Prostate gland (tissue), 2 donors: Measurements from ENCODE around the gene ITPR2. TPM values are rescaled to one million over a fixed set of nuclear protein-coding genes. Genes with fewer than 3 reads are reported as not detected.
A peak's percentile ranks its signal among the peaks of the same experiment; 100 is the strongest.

Experiments
- DNase-seq: peaks from one replicate; pipeline ENCODE4 v3.0.0-alpha.2; 2019; ENCODE audit warnings: low spot score
- H3K27ac ChIP-seq, 2 donors: fragments of 200-600 bp; sonication (generic); 2 replicates each; pipeline ENCODE4 v1.5.1; 2017 to 2019
- H3K27me3 ChIP-seq: fragments of 200-600 bp; sonication (generic); replicated peaks from 2 replicates; pipeline ENCODE4 v1.5.1; 2019; ENCODE audit not compliant: insufficient read depth
- H3K36me3 ChIP-seq, 2 donors: fragments of 200-600 bp; sonication (generic); 1 replicate in 1 of 2; 2 replicates in 1 of 2; pipeline versions ENCODE4 v1.5.1 to v1.8.1; 2017 to 2019
- H3K4me1 ChIP-seq: fragments of 200-600 bp; sonication (generic); replicated peaks from 2 replicates; pipeline ENCODE4 v1.5.1; 2019
- H3K4me3 ChIP-seq, 2 donors: fragments of 200-600 bp; sonication (generic); 2 replicates each; pipeline ENCODE4 v1.5.1; 2017 to 2019
- H3K9me3 ChIP-seq: fragments of 200-600 bp; sonication (generic); 2 replicates; pipeline ENCODE4 v1.5.1; 2017
- CTCF ChIP-seq, 4 experiments: fragments of 200-600 bp in 2 of 4; fragments of 450-650 bp in 2 of 4; sonication (generic) in 2 of 4; IDR thresholded peaks; 1 replicate in 3 of 4; 2 replicates in 1 of 4; pipeline ENCODE4 v1.5.1; 2016 to 2019; ENCODE audit warnings: antibody characterized with exemption in 4 of 4, mild to moderate bottlenecking in 2 of 4, moderate library complexity in 2 of 4
- POLR2A ChIP-seq: fragments of 450-650 bp; IDR thresholded peaks from one replicate; pipeline ENCODE4 v1.6.1; 2016; ENCODE audit warnings: antibody characterized with exemption, mild to moderate bottlenecking
- POLR2AphosphoS5 ChIP-seq: sonication (generic); formaldehyde crosslinking; IDR thresholded peaks from one replicate; pipeline ENCODE4 v1.6.1; 2017; ENCODE audit warnings: antibody characterized with exemption
- WGBS: methylation state at CpG from one replicate; pipeline ENCODE4 v1.1.5; 2018; 5-methylcytosine and 5-hydroxymethylcytosine counted together
- intact Hi-C: fragments of 100-400 bp; cut with DNase I; formaldehyde crosslinking; loops from one replicate; pipeline ENCODE4 v1.14.2; 2022
- small RNA-seq, 2 donors: library from RNA; depleted of rRNA; stranded (forward); fragments of <200 nt; gene quantifications; one replicate each; pipeline ENCODE3, GENCODE V24; 2016
- total RNA-seq, 2 donors: library from RNA; depleted of rRNA; stranded (reverse); fragments of >200 nt; gene quantifications; one replicate each; pipeline ENCODE4 v1.1.0, GENCODE V29; 2016

Gene ITPR2
- total RNA-seq, 2 donors from 2014 or later, result 30.0 to 44.4 TPM

- WGBS, result 95% methylated on average over 1 of the region's 1 CpG
- Histone ChIP-seq H3K27me3 (no peaks in the 10 kb centered on the region), H3K27ac (no peak overlapping the region), H3K36me3 (no peaks in the 10 kb centered on the region), H3K4me1 (no peaks in the 10 kb centered on the region), H3K4me3 (no peak overlapping the region), H3K9me3 (no peaks in the 10 kb centered on the region)
- TF ChIP-seq POLR2AphosphoS5 (no peak), POLR2A (no peak), CTCF (IDR thresholded peaks at IDR 0.05) (no peak)
- intact Hi-C loops, result no loop called here
- DNase-seq, result no peak
These were observed 540.4 kb downstream of the ITPR2 start for GRCh38 chr12:26292596-26292995.

- Histone ChIP-seq H3K4me3 (no peak overlapping the region), H3K36me3 (no peaks in the 10 kb centered on the region), H3K9me3 (no peaks in the 10 kb centered on the region), H3K4me1 (no peaks in the 10 kb centered on the region), H3K27me3 (no peaks in the 10 kb centered on the region), H3K27ac (no peak overlapping the region)
- 85% methylated on average over 2 of the region's 2 CpGs for WGBS
- DNase-seq, result no peak
- no peak for TF ChIP-seq CTCF (IDR thresholded peaks at IDR 0.05)
- intact Hi-C loops, result no loop called here
These were observed 542.4 kb downstream of the ITPR2 start for GRCh38 chr12:26290565-26290964.

GRCh38 chr12:26287671-26288381 lies 545.2 kb downstream of the ITPR2 start:
- Histone ChIP-seq H3K27ac (peak overlapping the region; percentile 5 to 45), H3K36me3 (no peaks in the 10 kb centered on the region), H3K4me3 (no peak overlapping the region), H3K27me3 (no peaks in the 10 kb centered on the region), H3K9me3 (no peaks in the 10 kb centered on the region), H3K4me1 (no peaks in the 10 kb centered on the region)
- TF ChIP-seq POLR2AphosphoS5 (peak; percentile 43), CTCF (IDR thresholded peaks at IDR 0.05) (no peak), POLR2A (peak; percentile 8)
- whole genome bisulfite sequencing, result 39% methylated on average over 14 of the region's 14 CpGs
- intact Hi-C loops, result no loop called here
- peak; percentile 52 for DNase-seq

Small RNAs within 50 kb of the gene (small RNA-seq; reads per million reads assigned to genes)
- gene RNA5SP354, result 0 reads per million in 2 donors

Other genes starting within 250 kb of the ITPR2 start
- gene INTS13, start 104.8 kb upstream of the ITPR2 start, total RNA-seq, result 10 to 100 TPM; 22.1 to 23.5 TPM
- gene FGFR1OP2, start 105.3 kb upstream of the ITPR2 start, total RNA-seq, result 10 to 100 TPM; 45.0 to 64.4 TPM
- 100 to 1,000 TPM in 1 of 2 donors, 10 to 100 TPM in 1; 94.5 to 132 TPM for gene TM7SF3, start 181.2 kb upstream of the ITPR2 start, total RNA-seq
- gene MED21, start 189.4 kb upstream of the ITPR2 start, total RNA-seq, result 10 to 100 TPM; 36.2 to 52.0 TPM
- not detected for gene C12orf71, start 249.4 kb upstream of the ITPR2 start, total RNA-seq